ENCODE measurements around the gene TIGD6. TPM values are rescaled to one million over a fixed set of nuclear protein-coding genes. Genes with fewer than 3 reads are reported as not detected.

Gene TIGD6
- total and polyA plus RNA-seq, 10 of the 15 experiments (the other 5 are each of a cell fraction or from before 2014, with no cell fraction given) = 0.84 to 4.1 (median 2.7) TPM

DNA sequence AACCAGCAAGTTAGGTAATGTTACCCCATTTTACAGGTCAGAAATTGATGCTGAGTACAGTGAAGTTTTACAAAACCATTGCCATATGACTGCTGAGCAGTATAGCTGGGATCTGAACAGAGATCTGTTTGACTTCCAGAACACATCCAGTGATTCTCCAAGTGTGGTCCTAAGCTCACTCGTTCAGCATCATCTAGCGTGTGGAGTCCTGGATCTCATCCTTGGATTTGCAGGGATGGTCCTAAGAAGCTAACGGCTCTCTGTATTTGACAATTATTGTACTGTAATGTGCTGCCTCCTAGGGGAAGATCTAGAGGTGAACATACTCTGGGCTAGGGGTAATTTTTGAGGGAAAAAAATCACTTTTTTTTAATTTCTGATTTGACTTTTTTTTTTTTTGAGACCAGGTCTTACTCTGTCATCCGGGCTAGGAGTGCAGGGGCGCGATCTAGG is 38.5 kb downstream of the TIGD6 start:
- no peak overlapping the region for H3K9ac ChIP-seq (ENCODE audit: control insufficient read depth, insufficient read depth, low read length)
- no peaks in the 10 kb centered on the region for H3K79me2 ChIP-seq (ENCODE audit: control insufficient read depth, insufficient read depth, low read length)
- H3K36me3 ChIP-seq (ENCODE audit: control insufficient read depth in 2 of 2, insufficient read depth in 2 of 2, low read length in 1 of 2) = no peaks in the 10 kb centered on the region
- peaks cover 12% of the 10 kb centered on the region for H3K4me1 ChIP-seq (ENCODE audit: control insufficient read depth, insufficient read depth, low read length)
- no peak for ATAC-seq
- CTCF ChIA-PET = interaction anchor here (0.7 to 6.6 kb wide), 32 partner anchors 8 to 345 kb away, joined by 3 to 59 read pairs (median 4); no protein-coding TSS in a partner anchor
- FAIRE-seq = peak; percentile 44
- peak overlapping the region; percentile 2; the same call in 1 of the 2 replicates for H3K4me2 ChIP-seq (ENCODE audit: control insufficient read depth, insufficient read depth)
- H3K9me3 ChIP-seq (replicated peaks; ENCODE audit: control insufficient read depth, insufficient read depth, low read length) = no peaks in the 10 kb centered on the region
- H2AFZ ChIP-seq (ENCODE audit: control insufficient read depth, low read depth, low read length) = no peak overlapping the region
- RAD21 ChIA-PET (ENCODE audit: unreplicated experiment) = interaction anchor here (0.7 to 4.7 kb wide), 7 partner anchors 10 to 322 kb away, joined by 3 to 53 read pairs (median 3); no protein-coding TSS in a partner anchor
- no TSS peak for BruUV-seq (replicated peaks)
- no peak overlapping the region for H3K4me3 ChIP-seq
- POLR2A ChIA-PET = interaction anchor here (0.5 to 0.8 kb wide), 2 partner anchors 101 to 115 kb away, joined by 4 read pairs; no protein-coding TSS in a partner anchor
- 87% methylated on average over 6 of the region's 6 CpGs for WGBS (ENCODE audit: insufficient coverage, insufficient replicate concordance, low lambda C conversion rate, missing lambda C conversion rate)
- in situ Hi-C loops (cut with MboI) = no loop called here
- H3K27me3 ChIP-seq (replicated peaks in 1 of 2; ENCODE audit: control insufficient read depth in 2 of 2, insufficient read depth in 2 of 2, low read length in 1 of 2) = no peaks in the 10 kb centered on the region
- intact Hi-C loops (cut with micrococcal nuclease; ENCODE audit: unreplicated experiment) = loop anchor here (2.0 to 10.0 kb wide), 2 partner anchors 39 to 227 kb away; partner anchors contain the start of genes HMGXB3, PPARGC1B and TIGD6
- no peak overlapping the region for H3K27ac ChIP-seq (ENCODE audit: control insufficient read depth, insufficient read depth)
- TF ChIP-seq YBX1 (IDR thresholded peaks at IDR 0.05) = no peak
- TF ChIP-seq, protein P1, sequence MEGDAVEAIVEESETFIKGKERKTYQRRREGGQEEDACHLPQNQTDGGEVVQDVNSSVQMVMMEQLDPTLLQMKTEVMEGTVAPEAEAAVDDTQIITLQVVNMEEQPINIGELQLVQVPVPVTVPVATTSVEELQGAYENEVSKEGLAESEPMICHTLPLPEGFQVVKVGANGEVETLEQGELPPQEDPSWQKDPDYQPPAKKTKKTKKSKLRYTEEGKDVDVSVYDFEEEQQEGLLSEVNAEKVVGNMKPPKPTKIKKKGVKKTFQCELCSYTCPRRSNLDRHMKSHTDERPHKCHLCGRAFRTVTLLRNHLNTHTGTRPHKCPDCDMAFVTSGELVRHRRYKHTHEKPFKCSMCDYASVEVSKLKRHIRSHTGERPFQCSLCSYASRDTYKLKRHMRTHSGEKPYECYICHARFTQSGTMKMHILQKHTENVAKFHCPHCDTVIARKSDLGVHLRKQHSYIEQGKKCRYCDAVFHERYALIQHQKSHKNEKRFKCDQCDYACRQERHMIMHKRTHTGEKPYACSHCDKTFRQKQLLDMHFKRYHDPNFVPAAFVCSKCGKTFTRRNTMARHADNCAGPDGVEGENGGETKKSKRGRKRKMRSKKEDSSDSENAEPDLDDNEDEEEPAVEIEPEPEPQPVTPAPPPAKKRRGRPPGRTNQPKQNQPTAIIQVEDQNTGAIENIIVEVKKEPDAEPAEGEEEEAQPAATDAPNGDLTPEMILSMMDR (IDR thresholded peaks at IDR 0.05 in 2 of 3, conservative IDR thresholded peaks at IDR 0.05 in 1 of 3; ENCODE audit: control insufficient read depth in 2 of 3, extremely low read depth in 1 of 3, insufficient read depth in 1 of 3, low read depth in 3 of 3, low read length in 3 of 3) = peak; percentile 26 to 46 (median 28); a peak in 4 of 6 replicates
- TF ChIP-seq NFYA (IDR thresholded peaks at IDR 0.05; ENCODE audit: borderline replicate concordance, low read depth, low read length) = no peak
- no peak for TF ChIP-seq KDM1A (IDR thresholded peaks at IDR 0.05; ENCODE audit: borderline replicate concordance)
- TF ChIP-seq RAD21 (IDR thresholded peaks at IDR 0.05; ENCODE audit: insufficient read depth, low read depth, low read length) = peak; percentile 63
- no peak for TF ChIP-seq NRF1 (conservative IDR thresholded peaks at IDR 0.05; ENCODE audit: low read depth, low read length)
- peak; percentile 13; the same call in 1 of the 2 replicates for TF ChIP-seq SMC3 (IDR thresholded peaks at IDR 0.05; ENCODE audit: borderline replicate concordance, low read length)
- no peak for DNase-seq (ENCODE audit: low read depth, low spot score)
- SMC1A ChIA-PET (ENCODE audit: uncharacterized antibody, unreplicated experiment) = interaction anchor here (1.0 to 2.7 kb wide), 17 partner anchors 10 to 325 kb away, joined by 3 to 20 read pairs (median 5); partner anchors contain the start of gene TIGD6
- H4K20me1 ChIP-seq (ENCODE audit: control insufficient read depth, insufficient read depth) = no peaks in the 10 kb centered on the region

All from GM12878 (cell line).